ENCODE results near the gene ITGAL. TPM values are rescaled to one million over a fixed set of nuclear protein-coding genes. Genes with fewer than 3 reads are reported as not detected.
"Not testable (repeated sequence)": the region's sequence is repeated elsewhere in the genome, so short reads cannot be mapped to it uniquely, and the experiment has no call there.

The ITGAL gene
- total RNA-seq, 1 experiment from 2014 or later: not detected

DNA sequence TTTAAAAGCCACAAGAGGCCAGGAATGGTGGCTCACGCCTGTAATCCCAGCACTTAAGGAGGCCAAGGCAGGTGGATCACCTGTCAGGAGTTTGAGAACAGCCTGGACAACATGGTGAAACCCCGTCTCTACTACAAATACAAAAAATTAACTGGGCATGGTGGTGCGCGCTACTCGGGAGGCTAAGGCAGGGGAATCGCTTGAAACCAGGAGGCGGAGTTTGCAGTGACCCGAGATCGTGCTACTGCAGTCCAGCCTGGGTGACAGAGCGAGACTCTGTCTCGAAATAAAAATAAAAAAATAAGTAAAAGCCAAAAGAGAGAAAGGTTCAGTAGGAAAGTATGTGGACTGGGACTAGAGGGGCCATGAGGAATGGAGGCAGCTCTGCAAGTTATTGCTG, 13.1 kb upstream of the ITGAL start:
- H3K4me1 Mint-ChIP-seq (ENCODE audit: low read depth, unreplicated experiment): peaks cover 2% of the 10 kb centered on the region
- H3K27ac Mint-ChIP-seq (ENCODE audit: unreplicated experiment): no peak overlapping the region
- H3K9me3 Mint-ChIP-seq (ENCODE audit: low read depth, unreplicated experiment): no peaks in the 10 kb centered on the region
- TF ChIP-seq, protein P1, sequence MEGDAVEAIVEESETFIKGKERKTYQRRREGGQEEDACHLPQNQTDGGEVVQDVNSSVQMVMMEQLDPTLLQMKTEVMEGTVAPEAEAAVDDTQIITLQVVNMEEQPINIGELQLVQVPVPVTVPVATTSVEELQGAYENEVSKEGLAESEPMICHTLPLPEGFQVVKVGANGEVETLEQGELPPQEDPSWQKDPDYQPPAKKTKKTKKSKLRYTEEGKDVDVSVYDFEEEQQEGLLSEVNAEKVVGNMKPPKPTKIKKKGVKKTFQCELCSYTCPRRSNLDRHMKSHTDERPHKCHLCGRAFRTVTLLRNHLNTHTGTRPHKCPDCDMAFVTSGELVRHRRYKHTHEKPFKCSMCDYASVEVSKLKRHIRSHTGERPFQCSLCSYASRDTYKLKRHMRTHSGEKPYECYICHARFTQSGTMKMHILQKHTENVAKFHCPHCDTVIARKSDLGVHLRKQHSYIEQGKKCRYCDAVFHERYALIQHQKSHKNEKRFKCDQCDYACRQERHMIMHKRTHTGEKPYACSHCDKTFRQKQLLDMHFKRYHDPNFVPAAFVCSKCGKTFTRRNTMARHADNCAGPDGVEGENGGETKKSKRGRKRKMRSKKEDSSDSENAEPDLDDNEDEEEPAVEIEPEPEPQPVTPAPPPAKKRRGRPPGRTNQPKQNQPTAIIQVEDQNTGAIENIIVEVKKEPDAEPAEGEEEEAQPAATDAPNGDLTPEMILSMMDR (IDR thresholded peaks at IDR 0.05; ENCODE audit: unreplicated experiment): no peak
- CTCF ChIA-PET: interaction anchor here (1.4 kb wide), 1 partner anchor 18 kb away, joined by 8 read pairs; no protein-coding TSS in a partner anchor
- no TSS peak for BruUV-seq (replicated peaks)
- intact Hi-C loops (cut with micrococcal nuclease; ENCODE audit: unreplicated experiment): no loop called here
- DNase-seq: no peak
- H3K36me3 Mint-ChIP-seq (ENCODE audit: insufficient read depth, unreplicated experiment): no peaks in the 10 kb centered on the region
- peaks cover 10% of the 10 kb centered on the region for H3K27me3 Mint-ChIP-seq (ENCODE audit: unreplicated experiment)
- no peak overlapping the region for H3K4me3 Mint-ChIP-seq (ENCODE audit: low read depth, unreplicated experiment)

DNA sequence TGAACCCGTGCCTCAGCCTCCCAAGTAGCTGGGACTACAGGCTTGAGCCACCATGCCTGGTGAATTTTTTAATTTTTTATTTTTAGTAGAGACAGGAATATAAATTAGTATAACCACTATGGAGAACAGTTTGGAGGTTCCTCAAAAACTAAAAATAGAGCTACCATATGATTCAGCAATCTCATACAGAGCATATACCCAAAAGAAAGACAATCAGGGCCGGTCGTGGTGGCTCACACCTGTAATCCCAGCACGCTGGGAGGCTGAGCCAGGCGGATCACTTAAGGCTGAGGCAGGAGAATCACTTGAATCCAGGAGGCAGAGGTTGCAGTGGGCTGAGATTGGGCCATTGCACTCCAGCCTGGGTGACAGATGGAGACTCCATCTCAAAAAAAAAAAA, 11.1 kb upstream of the ITGAL start:
- H3K4me1 Mint-ChIP-seq (ENCODE audit: low read depth, unreplicated experiment): not testable (repeated sequence)

DNA sequence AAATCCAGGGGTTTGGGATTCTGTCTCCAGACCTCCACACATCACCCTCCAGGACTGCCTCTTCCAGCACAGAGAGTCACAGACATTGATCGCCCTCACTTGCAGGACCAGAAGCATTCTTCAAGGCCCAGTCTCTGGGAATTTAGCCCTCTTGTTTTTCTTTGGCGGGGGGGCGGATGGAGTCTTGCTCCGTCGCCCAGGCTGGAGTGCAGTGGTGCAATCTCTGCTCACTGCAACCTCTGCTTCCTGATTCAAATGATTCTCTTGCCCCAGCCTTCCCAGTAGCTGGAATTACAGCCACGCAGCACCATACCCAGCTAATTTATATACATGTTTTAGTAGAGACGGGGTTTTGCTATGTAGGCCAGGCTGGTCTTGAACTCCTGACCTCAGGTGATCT, 8.5 kb upstream of the ITGAL start:
- intact Hi-C loops (cut with micrococcal nuclease; ENCODE audit: unreplicated experiment): no loop called here
- no TSS peak for BruUV-seq (replicated peaks)
- Mint-ChIP-seq H3K27ac (ENCODE audit: unreplicated experiment) (no peak overlapping the region), H3K9me3 (ENCODE audit: low read depth, unreplicated experiment) (no peaks in the 10 kb centered on the region), H3K4me1 (ENCODE audit: low read depth, unreplicated experiment) (no peaks in the 10 kb centered on the region), H3K27me3 (ENCODE audit: unreplicated experiment) (no peaks in the 10 kb centered on the region), H3K36me3 (ENCODE audit: insufficient read depth, unreplicated experiment) (no peaks in the 10 kb centered on the region), H3K4me3 (ENCODE audit: low read depth, unreplicated experiment) (no peak overlapping the region)
- no peak for DNase-seq
- CTCF ChIA-PET: no interaction called here
- TF ChIP-seq, protein P1 (IDR thresholded peaks at IDR 0.05; ENCODE audit: unreplicated experiment): no peak

More for the DNA sequence above, 11.1 kb upstream of the ITGAL start:
- BruUV-seq (replicated peaks); intact Hi-C loops (cut with micrococcal nuclease; ENCODE audit: unreplicated experiment); H3K9me3 Mint-ChIP-seq (ENCODE audit: low read depth, unreplicated experiment); H3K27ac Mint-ChIP-seq (ENCODE audit: unreplicated experiment); H3K36me3 Mint-ChIP-seq (ENCODE audit: insufficient read depth, unreplicated experiment); H3K27me3 Mint-ChIP-seq (ENCODE audit: unreplicated experiment); H3K4me3 Mint-ChIP-seq (ENCODE audit: low read depth, unreplicated experiment); DNase-seq: not testable (repeated sequence)
- CTCF ChIA-PET: interaction anchor here (0.7 to 1.2 kb wide), 2 partner anchors 9 to 97 kb away, joined by 4 read pairs; no protein-coding TSS in a partner anchor

DNA sequence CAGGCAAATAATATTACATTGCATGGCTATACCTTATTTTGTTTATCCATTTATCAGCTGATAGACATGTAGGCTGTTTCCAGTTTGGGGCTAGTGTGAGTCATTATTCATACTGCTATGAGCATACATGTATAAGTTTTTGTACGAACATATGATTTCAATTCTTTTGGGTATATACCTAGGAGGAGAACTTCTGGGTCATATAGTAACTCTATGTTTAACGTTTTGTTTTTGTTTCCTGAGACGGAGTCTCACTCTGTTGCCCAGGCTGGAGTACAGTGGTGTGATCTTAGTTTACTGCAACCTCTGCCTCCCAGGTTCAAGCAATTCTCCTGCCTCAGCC, 2.4 kb upstream of the ITGAL start:
- TF ChIP-seq, protein P1 (IDR thresholded peaks at IDR 0.05; ENCODE audit: unreplicated experiment): no peak
- DNase-seq: no peak
- BruUV-seq (replicated peaks): no TSS peak
- H3K9me3 Mint-ChIP-seq (ENCODE audit: low read depth, unreplicated experiment): no peaks in the 10 kb centered on the region
- H3K27me3 Mint-ChIP-seq (ENCODE audit: unreplicated experiment): peaks cover 29% of the 10 kb centered on the region
- H3K4me3 Mint-ChIP-seq (ENCODE audit: low read depth, unreplicated experiment): no peak overlapping the region
- no peak overlapping the region for H3K27ac Mint-ChIP-seq (ENCODE audit: unreplicated experiment)
- intact Hi-C loops (cut with micrococcal nuclease; ENCODE audit: unreplicated experiment): no loop called here
- no peaks in the 10 kb centered on the region for H3K4me1 Mint-ChIP-seq (ENCODE audit: low read depth, unreplicated experiment)
- H3K36me3 Mint-ChIP-seq (ENCODE audit: insufficient read depth, unreplicated experiment): no peaks in the 10 kb centered on the region
- CTCF ChIA-PET: no interaction called here

DNA sequence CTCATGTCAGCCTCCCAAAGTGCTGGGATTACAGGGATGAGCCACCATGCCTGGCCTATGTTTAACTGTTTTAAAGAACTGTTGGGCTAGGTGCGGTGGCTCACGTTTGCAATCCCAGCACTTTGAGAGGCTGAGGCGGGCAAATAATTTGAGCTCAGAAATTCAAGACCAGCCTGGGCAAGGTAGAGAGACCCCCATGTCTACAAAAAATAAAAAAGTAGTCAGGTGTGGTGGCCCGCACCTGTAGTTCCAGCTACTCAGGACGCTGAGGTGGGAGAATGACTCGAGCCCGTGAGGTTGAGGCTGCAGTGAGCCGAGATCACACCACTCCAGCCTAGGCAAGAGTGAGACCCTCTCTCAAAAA, 1.9 kb upstream of the ITGAL start:
- H3K4me3 Mint-ChIP-seq (ENCODE audit: low read depth, unreplicated experiment): no peak overlapping the region
- intact Hi-C loops (cut with micrococcal nuclease; ENCODE audit: unreplicated experiment): no loop called here
- H3K9me3 Mint-ChIP-seq (ENCODE audit: low read depth, unreplicated experiment): no peaks in the 10 kb centered on the region
- no peak overlapping the region for H3K27ac Mint-ChIP-seq (ENCODE audit: unreplicated experiment)
- BruUV-seq (replicated peaks): no TSS peak
- CTCF ChIA-PET: no interaction called here
- TF ChIP-seq, protein P1 (IDR thresholded peaks at IDR 0.05; ENCODE audit: unreplicated experiment): no peak
- H3K27me3 Mint-ChIP-seq (ENCODE audit: unreplicated experiment): peaks cover 33% of the 10 kb centered on the region
- no peak for DNase-seq
- H3K36me3 Mint-ChIP-seq (ENCODE audit: insufficient read depth, unreplicated experiment): no peaks in the 10 kb centered on the region
- H3K4me1 Mint-ChIP-seq (ENCODE audit: low read depth, unreplicated experiment): no peaks in the 10 kb centered on the region

All from Calu3 (cell line).